Activated naive CD4-positive, alpha-beta T cell (primary cell): Measurements from ENCODE around the gene DNAJC1.
"Not testable (repeated sequence)": the region's sequence is repeated elsewhere in the genome, so short reads cannot be mapped to it uniquely, and the experiment has no call there.

Experiments
- DNase-seq, 4 experiments: peaks; one replicate each; lab custom pipeline; 2025; lab: John Stamatoyannopoulos, UW

The DNAJC1 gene

DNA sequence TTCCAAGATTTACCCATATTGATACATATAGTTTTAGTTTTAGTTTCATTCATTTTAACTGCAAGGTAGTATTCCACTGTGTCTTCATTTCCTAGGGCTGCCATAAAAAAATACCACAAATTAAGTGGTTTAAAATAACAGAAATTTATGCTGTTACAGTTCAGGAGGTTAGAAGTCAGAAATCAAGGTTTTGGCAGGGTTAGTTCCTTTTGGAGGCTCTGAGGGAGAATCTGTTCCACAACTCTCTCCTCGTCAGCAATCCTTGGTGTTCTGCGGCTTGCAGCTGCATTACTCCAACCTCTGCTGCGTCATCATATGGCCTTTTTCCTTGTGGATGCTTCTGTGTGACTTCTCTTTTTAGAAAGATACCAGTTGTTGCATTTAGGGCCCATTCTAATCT is 176.2 kb downstream of the DNAJC1 start:
- no peak for DNase-seq

DNA sequence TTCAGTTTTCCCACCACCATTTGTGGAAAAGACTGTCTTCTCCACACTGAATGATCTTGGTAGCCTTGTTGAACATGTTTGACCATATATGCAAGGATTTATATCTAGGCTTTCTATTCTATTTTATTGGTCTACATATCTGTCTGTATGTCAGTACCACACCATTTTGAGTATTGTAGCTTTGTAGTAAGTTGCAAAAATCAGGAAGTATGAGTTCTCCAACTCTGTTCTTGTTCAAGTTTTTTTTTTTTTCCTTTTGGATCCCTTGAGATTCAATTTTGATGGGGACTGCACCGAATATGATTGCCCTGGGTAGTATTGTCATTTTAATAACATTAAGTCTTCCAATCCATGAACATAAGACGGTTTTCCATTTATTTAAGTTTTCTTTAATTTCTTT is 176.8 kb downstream of the DNAJC1 start:
- no peak for DNase-seq

DNA sequence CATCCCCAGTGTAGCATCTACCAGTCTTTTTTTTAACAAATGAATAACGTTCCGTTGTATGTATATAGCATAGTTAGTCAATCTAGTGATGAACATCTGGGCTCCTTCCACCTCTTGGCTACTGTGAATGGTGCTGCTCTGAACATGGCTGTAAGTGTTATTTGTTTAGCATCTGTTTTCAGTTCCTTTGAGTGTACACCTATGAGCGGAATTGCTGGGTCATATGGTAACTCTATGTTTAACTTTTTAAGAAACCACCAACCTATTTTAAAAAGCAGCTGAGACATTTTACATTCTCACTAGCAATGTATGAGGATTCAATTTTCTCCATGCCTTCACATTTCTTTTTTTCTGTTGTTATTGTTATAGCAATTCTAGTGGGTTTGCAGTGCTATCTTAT is 178.2 kb downstream of the DNAJC1 start:
- no peak for DNase-seq

DNA sequence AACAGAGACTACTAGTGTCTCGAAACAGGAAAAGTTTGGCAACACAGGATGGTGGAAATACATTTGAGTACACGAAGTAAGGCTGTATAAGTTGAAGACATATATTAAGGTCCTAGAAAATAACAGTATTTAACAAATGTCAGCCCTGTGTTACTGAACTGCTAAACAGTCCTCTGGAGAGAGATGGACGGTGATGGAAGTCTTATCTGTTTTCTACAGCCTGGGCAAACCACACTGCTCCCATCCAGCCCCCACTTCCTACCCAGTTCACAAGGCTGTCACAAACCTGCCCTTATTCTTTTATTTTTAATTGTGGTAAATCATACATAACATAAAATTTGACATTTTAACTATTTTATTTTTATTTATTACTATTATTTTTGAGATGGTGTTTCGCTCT is 179.1 kb downstream of the DNAJC1 start:
- DNase-seq = no peak

DNA sequence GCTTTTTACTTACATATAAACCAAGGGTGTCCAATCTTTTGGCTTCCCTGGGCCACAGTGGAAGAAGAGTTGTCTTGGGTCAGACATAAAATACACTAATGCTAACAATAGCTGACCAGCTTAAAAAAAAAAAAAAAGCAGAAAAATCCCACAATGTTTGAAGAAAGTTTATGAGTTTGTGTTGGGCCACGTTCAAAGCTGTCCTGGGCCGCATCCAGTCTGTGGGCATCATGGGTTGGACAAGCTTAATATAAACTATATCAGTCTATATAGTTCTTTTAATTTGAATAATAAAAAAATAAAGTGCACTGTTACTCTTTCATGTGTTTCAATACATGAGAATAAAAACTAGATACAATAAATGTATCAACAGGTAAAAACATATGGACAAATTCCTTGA is 179.9 kb downstream of the DNAJC1 start:
- DNase-seq = no peak

DNA sequence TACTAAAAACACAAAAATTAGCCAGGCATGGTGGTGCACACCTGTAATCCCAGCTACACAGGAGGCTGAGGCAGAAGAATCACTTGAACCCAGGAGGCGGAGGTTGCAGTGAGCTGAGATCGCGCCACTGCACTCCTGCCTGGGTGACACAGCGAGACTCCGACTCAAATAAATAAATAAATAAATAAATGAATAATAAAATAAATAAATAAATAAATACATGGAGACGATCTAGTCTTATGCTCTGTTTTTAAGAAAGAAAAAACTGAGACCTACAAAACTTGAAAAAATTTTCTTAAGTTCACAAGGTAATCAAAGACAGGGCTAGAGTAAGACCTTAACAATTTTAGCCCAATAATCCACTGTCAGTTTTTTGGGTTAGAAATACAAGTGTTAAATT is 181.3 kb downstream of the DNAJC1 start:
- DNase-seq = not testable (repeated sequence)

DNA sequence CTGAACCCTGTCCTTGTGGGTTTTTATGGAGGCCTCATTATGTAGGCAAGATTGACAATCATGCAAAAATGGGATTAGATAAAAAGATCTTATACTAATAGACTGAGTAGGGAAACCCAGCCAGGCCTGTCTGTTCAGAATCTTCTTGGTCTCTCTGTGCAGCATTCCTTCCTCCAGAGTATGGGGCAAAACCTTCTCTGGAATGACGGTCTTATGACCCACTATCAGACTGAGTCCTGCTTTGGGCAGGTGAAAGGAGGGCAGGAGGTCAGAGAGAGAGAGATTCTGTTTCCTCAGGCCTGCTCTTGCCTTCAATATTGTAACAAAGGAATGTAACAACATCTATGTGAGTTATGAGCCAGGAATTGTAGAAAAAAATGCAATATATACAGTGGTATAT is 182.6 kb downstream of the DNAJC1 start:
- DNase-seq = no peak

DNA sequence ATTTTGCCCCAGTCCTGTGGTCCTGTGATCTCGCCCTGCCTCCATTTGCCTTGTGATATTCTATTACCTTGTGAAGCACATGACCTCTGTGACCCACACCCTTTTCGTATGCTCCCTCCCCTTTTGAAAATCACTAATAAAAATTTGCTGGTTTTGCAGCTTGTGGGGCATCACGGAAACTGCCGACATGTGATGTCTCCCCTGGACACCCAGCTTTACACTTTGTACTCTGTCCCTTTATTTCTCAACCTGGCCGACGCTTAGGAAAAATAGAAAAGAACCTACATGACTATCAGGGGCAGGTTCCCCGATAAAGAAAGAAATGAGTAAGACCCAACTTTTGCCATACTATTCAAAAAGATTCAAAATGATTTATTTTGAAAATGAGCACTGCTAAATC is 185.1 kb downstream of the DNAJC1 start:
- DNase-seq = not testable (repeated sequence)

DNA sequence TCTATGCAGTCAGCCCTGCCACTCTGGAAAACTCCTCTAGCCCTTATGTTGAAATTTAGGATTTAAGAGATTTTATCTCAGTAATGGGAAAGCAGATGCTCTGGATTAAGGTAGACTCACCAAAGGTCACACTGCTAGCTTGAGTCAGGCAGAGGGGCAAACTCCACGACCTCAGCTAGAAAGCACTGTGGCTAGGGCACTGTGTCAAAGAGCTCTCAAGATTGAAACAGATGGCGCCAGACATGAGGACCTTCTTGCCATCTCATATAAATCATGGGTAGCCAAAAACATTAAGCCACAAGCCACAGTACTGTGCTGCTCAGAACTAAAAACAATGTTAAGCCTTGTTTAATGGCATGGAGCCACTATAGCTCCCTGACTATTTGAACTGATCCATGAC is 188.7 kb downstream of the DNAJC1 start:
- no peak for DNase-seq

DNA sequence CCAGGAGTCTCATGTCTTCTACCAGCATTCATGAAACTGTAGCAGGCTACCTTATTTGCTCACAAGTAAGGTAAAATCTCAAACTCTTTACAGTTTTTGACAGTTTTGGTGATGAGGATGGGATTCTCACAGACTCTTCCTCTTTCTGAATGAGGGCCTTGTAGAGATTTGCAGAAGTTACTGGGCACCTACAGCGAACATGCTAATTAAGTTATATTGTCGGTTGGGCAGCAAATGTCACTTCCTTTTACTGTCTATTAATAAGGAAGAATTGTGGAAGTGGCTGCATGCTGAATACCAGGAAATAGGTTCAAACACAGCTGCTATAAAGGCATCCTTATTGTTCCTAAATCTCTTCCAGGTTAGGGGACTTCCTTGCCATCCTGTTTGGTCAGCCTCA is 189.6 kb downstream of the DNAJC1 start:
- no peak for DNase-seq

DNA sequence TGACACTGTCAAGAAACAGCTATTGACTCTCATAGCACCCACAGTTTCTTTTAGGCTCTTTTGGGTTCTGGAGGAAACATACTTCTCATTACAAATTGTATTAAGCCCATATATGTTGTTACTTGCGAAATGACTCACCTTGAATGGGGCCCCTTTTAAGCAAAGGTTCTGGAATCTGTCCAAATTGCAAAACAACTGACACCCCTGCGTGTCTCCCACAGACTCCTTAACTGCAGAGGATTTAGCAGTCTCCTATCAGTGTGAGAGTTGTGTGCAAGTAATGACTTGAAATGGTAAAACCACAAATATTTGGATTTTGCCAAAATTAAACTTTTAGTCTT is 192.3 kb downstream of the DNAJC1 start:
- no peak for DNase-seq

DNA sequence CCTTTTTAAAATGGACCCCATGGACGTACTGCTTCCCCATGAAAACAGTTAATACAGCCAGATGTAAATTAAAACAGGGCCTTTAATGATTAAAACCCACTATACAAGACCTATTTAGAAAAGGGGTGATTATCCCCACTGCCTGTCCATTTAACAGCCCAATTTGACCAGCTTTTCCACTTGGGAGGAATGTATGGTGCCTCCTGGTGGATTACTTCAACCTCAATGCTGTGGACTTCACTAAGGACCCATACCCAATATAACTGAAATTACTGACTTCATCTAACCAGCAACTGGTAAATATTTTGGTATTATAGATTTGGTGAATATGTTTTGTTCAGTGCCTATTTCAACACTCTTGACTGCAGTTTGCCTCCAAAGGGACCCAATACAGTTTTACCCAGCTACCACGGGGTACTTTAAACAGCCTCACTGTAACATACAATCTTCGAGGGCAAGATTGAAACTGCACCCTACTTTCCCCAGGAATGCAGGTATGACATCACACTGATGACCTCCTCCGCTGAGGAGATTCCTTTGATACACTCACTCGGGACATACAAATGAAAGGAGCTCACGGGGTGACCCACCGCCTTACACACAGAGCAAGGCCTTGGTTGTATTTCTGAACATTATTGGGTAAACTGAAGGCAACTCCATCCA is 192.8 kb downstream of the DNAJC1 start:
- DNase-seq = no peak

DNA sequence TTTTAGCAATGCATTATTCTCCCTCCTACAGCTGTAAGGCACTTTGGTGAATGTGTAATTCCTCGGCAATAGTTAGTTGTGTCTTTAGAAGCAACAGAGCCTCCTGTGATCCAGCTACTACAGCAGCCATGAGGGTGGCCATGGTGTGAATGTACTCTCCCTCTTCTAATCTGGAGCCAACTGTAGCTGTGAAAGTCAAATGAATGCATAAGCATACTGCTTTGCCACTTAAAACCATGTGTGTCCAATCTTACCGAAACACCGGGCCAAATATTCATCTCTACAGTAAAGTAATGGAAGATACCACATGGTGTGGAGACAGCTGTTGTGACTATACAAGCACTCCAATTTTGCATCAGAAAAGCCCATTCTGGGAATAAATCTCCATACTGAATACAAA is 195.0 kb downstream of the DNAJC1 start:
- DNase-seq = no peak

DNA sequence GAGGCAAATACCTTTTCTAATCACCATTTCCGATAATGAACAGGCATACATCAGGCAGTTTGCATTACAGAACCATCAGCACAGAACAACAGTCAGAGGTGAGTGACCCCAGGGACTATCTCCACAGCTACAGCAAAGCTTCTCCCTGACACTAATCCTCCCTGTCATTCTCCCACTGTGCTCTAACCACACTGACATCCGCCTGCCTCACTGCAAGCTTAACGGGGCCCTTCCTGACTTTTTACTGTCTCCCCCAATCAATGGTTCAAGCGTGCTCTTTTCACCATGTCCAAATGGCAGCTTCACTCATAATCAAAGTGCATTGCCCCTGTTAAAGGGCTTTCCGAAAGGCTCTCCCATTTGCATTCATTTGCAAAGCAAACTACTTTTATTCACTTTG is 196.3 kb downstream of the DNAJC1 start:
- no peak for DNase-seq

DNA sequence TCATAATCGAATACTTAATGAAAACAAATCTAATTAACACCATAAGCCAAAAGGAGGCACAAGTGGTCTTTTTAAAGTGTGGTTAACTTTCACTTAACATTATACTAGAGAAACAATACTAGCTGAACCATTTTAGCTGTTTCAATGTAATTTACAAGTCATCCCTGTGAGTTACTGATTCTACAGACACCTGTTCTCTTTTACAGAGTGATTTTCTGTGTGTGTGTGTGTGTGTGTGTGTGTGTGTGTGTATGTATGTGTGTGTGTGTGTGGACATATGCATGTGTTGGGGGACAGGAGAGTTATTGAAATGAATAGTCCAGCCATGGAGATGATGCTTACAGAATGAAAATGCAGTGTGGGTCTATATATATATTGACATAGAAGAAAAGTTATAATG is 200.2 kb downstream of the DNAJC1 start:
- DNase-seq = no peak

DNA sequence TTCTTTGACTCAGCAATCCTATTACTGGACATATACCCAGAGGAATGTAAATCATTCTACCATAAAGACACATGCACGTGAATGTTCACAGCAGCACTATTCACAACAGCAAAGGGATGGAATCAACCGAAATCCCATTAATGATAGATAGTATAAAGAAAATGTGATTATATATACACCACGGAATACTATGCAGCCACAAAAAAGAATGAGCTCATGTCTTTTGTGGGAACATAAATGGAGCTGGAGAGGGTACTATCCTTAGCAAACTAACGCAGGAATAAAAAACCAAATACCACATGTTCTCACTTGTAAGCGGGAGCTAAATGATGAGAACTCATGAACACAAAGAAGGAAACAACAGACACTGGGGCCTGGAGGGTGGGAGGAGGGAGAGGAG is 201.9 kb downstream of the DNAJC1 start:
- no peak for DNase-seq

DNA sequence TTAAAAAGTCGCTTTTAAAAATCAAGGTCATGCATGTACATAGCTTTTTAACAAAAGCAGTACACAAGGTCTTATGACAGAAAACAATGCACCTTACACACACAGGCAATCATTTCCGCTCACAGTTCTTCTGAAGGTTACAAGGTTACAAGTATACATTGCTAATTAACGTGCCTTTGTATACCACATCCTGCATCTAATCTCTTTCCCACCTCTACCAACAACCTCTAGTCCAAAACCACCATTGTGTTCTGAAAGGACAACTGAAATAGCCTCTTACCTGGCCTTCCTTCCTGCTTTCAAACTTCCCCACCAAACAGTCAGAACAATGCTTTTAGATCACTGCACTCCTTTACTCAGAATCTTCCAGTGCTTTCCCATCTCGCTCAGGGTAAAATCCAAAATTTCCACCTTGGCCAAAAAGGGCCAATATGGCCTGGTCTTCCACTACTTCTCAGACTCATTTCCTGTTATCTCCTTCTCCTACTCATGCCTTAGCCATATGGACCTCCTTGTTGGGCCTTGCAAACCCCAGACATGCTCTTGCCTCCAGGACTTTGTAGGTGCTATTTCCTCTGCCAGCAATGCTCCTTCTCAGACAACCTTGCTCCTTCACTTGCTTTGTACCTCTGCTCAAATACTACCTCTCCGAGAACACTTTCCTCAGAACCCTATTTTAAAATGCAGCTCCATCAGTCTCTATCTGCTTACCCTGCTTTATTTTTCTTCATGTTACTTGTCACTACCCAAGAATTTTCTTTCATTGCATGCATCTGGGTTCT is 205.4 kb downstream of the DNAJC1 start:
- no peak for DNase-seq

DNA sequence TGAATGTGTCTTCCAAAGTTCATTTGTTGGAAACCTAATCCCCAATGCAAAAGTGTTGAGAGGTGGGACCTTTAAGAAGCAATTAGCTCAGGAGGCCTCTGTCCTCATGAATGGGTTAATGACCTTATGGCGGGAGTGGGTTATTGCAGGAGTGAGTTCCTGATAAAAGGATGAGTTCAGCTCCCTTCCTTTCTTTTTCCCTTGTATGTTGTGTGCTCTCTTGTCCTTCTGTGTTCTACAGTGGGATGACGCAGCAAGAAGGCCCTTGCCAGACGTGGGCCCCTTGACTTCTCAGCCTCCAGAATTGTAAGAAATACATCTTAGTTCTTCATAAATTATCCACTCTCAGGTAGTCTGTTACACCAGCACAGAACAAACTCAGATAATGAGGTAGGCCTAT is 206.0 kb downstream of the DNAJC1 start:
- DNase-seq = no peak

DNA sequence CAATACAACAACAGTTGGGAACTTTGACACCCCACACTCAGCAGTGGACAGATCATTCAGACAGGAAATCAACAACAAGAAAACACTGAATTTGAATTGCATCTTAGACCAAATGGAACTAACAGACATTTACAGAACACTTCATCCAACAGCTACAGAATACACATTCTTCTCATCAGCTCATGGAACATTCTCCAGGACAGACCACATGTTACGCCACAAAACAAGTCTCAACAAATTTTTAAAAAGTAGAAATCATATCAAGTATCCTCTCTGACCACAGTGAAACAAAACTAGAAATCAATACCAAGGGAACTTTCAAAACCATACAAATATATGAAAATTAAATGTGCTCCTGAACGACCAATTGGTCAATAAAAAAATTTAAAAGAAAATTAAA is 212.3 kb downstream of the DNAJC1 start:
- no peak for DNase-seq

DNA sequence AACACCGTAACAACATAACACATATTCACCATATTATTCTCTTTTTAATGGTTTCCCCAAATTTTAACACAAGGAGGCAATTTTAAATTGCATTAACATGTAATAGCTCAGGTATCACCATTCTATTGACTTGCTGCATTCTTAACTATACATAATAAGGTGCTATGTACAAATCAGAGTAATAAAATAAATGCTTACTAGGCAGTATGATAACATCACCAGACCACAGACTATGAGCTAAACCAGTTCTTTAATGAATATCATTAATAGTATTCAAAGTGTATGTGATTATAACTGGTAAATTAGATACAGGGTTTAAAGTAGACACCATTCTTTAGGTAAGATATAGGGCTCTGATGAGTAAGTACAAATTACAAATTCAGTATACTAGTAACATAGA is 226.6 kb downstream of the DNAJC1 start:
- no peak for DNase-seq

DNA sequence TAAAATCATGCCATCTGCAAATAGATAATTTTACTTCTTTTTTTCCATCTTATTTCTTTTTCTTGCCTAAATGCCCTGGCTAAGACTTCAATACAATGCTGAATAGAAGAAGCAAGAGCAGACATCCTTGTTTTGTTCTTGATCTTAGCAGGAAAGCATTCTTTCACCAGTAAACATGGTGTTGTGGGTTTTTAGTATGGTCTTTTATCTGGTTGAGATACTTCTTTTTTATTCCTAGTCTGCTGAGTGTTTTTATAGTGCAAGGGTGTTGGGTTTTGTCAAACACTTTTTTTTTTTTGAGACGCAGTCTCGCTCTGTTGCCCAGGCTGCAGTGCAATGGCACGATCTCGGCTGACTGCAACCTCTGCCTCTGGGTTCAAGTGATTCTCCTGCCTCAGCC is 232.3 kb downstream of the DNAJC1 start:
- DNase-seq = no peak

DNA sequence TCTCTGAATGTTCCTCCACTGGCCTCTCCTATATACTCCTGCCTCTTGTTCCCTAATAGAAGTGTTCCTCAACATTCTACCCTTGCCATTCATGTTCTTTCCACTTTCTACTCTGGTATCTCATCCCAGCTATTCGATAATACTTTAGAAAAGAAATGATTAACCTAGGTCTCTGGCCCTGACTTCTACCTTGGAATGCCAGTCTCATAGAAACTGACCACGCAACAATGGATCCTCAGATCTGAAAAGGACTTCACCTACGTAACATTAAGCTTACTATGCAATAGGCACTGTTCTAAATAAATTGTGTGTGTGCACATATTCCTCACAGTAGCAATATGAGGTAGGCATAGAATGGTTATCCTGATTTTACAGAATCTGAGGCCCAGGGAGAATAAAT is 234.5 kb downstream of the DNAJC1 start:
- DNase-seq = no peak

DNA sequence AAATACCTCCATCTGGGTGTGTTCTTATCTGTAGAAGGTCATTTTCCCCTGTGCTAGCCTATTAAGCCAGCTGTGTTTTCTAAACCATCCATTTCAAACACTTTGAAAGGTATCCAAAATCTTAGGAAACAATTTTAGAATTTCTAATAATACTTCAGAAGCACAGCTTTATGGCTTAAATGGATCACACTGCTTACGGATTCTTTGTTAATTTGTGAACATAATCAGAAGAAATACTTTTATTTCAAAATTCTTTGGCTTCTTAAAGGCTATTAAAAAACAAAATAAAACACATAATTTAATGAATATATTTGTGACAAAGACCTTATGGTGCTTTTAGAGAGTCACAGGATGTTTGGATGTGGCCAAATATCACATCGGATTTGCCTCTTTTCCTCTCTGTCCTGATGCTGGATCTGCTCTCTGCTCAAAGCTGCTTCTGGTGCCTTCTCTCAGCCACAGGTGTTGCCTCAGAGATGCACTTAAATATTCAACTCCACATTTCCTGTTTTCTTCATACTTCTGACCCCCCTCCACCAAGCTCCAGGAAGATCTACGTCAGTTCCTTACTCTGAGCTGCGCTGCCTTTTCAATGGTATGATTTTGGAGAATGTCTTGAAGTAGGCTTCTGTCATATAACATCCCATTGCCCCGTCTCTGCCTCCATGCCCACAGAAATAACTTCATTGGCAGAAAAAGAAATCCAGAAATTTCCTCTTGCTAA is 238.9 kb downstream of the DNAJC1 start:
- no peak for DNase-seq
